ENCODE results near the gene OPN4.

OPN4 gene

GRCh38 chr10:86663576-86664339, 9.4 kb downstream of the OPN4 start:
- no peak for DNase-seq

GRCh38 chr10:86664341-86665217, 10.2 kb downstream of the OPN4 start:
- no peak for DNase-seq

- no peak for DNase-seq
These were observed 10.9 kb downstream of the OPN4 start for GRCh38 chr10:86665218-86665607.

- no peak for DNase-seq
These were observed 11.5 kb downstream of the OPN4 start for GRCh38 chr10:86665868-86666267.

DNA sequence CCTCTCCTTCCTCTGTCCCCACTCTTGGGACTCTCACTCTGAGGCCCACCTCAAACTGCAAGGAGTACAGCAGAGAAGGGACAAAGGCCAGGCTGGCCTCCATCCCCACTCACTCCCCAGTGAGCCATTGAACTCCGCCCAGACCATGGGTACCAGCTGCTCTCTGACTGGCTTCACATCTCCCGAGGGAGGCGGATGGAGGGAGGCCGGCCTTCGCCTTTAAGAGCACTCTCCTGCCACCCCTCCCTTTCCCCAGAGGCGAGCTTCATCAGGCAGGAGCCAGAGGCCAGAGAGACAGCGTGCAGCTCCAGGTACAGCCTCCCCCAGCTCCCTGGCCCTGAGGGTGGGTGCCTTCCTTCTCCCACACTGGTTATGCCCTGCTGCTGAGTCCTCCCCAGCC, 12.2 kb downstream of the OPN4 start:
- peak in 1 of 2 experiments; percentile 49 for DNase-seq

DNA sequence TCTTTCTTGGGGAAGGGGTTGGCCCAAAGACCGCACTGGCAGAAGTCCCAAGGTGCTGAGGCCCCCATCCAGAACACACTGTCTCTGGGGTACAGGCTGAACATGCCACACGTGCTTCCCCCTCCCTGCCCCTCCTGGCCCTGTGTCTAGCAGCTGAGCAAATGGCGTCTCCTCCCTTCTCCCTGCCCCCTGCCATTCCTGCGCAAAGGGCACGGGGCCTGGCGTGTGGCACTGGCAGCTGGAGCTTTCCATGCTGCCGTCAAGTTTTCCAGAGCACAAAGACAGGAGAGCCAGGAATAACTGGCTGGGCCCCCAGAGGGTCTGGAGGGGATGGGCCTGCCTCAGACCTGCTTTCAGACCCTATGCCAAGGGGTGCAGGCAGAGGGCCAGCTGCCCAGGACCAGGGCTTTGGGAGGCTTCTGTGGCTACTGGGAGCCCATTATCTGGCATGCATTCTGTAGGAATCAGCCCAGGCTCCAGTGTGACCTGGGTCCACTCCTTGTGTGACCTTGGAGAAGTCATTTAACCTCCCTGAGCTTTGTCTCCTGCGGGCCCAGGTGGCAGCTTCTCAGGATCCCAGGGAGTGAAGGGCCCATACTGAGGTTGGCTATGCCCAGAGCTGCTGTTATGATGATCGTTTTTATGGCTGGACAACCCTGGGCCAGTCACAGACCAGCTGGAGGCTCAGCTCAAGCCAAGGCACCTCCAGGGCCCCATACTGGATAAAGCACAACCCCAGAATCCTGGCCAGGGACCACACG, 13.3 kb downstream of the OPN4 start:
- peak in 1 of 2 experiments; percentile 19 for DNase-seq

GRCh38 chr10:86668297-86669165, 14.2 kb downstream of the OPN4 start, which contains the start of gene LDB3:
Gene LDB3 (plus strand): TSS chr10:86668511. CDS start chr10:86668692, 181 bp downstream.
- peak; percentile 44 to 70 for DNase-seq

GRCh38 chr10:86670290-86670811, 16.0 kb downstream of the OPN4 start:
- no peak for DNase-seq

DNA sequence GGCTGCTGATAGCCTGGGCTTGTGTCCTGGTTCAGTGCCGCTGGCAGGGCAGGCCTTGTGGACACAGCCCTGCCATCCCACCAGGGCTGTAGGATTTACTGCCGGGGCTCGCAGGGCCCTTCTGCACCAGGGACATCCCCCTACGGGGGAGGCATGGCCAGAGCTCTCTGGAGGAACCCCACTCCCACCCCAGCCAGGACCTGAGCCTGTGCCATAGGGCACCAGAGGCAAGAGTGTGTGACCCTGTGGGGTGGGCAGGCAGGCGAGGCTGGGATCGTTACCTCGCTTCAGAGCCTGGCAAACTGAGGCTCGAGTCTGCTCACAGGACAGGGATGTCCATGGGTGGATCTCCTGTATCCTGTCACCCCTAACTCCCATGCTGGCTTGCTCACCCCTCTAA, 16.5 kb downstream of the OPN4 start:
- DNase-seq = no peak

DNA sequence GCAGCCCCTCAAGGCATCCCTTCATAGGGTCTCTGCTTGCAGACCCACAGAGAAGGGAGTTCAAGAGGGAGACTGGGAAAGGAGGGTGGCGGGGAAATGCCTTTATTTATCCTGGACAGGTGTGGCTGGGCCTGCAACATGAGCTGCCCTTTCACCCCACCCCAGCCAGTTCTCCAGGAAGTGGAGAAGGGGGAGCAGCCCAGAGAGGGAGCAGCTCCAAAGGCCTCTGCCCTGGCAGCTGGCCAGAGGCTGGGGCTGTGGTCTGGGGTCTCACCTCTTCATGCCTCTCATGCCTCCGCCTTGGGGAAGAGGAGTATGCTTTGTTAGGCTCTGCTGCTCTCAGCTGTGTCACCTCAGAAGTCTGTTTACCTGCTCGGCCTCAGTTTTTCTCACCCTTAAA, 17.1 kb downstream of the OPN4 start:
- no peak for DNase-seq

DNA sequence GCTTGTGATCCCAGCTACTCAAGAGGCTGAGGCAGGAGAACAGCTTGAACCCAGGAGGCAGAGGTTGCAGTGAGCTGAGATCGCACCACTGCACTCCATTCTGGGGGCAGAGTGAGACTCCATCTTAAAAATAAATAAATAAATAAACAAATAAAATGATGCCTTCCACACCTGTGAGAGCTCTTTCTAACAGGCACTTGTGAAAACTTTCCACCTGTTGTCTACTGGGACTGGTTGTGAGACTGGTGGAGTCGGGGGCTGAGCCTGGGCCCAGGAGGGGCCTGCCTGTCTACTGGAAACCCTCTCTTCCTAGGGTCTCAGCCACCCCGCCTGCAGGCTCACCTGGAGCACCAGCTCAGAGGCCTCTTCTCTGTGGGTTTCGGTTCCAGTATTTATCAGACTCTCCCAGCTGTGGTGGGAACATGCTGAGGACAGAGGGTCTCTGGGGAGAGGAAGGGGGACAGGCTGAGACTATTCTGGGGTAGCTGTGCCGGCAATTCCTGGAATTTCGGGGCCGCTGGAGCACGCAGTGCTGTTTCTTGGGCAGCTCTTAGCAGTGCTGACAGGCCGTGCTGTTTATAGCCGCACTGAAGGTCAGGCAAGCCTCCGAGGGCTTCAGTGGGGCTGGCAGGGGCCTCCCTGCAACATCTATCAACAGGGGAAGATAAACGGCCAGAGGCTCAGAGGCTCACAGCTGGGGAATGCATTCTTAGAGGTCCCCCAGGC, 17.8 kb downstream of the OPN4 start:
- DNase-seq = no peak

DNA sequence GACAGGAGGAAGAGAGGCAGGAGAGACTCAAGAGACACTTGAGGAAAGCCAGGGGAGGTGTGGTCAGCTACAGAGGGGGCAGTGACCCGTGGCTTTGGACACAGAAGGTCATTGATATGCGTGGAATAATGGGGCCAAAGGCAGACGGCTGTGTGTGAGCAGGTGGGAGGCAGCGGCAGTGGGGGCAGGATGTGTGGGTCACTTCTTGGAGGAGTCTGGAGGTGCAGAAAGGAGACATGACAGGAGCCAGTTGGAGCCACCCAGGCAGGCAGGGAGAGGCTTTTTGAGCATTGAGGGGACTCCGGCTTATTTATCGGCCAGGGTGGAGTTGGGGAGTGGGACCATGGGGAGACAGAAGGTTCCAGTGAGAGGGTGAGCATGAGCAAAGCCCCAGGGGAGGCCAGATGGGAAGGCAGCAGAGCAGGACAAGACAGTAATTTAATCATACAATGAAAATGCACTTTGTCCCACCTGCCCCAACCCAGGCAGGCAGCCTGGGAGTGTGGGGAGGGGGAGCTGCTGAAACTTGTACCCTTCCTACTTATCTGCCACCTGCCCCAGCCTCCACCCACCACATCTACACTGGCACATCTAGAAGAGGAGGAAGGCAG, 19.0 kb downstream of the OPN4 start:
- DNase-seq = no peak

GRCh38 chr10:86673827-86674581, 19.7 kb downstream of the OPN4 start:
- peak in 1 of 2 experiments; percentile 8 for DNase-seq

DNA sequence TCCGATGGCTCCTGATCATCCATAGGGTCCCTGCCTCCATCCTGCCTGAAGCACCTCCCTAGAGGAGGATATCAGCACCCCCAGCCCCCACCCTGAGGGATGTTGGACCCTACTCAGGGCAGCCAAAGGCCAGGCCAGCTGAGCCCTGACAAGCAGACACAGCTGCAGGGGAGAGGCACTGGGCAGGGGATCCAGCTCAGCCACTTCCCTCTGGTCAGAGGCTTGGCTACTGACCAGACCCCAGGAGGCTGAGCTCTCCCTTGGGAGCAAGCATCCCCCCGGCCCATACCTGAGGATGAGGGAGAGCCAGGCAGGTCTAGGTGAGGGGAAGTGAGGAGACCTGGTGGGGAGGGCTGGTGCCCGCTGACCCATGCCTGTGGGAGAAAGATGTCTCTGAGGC, 20.6 kb downstream of the OPN4 start:
- no peak for DNase-seq

GRCh38 chr10:86677374-86677773, 23.0 kb downstream of the OPN4 start:
- no peak for DNase-seq

- DNase-seq = no peak
These were observed 24.8 kb downstream of the OPN4 start for GRCh38 chr10:86678999-86679792.

DNA sequence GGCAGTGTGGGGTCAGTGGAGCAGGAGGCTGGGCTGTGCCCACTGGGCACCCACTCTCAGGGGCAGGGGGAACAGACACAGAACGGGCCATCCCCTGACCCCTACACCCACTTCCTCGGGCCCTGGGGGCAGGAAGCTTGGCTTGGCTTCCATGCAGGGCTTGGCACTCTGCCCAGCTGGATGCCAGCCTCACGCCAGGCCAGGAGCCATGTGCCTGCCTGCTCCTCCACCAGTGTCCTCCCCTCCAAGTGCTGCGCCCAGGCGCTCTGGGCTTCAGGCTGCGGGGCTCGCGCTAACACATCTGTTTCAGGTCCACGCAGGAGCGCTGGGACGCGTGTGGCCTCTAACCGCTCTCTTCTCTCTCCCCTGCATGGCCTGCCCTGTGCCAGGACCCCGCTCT, 26.7 kb downstream of the OPN4 start:
- DNase-seq = no peak

- DNase-seq = no peak
These were observed 27.5 kb downstream of the OPN4 start for GRCh38 chr10:86681722-86682386.

DNA sequence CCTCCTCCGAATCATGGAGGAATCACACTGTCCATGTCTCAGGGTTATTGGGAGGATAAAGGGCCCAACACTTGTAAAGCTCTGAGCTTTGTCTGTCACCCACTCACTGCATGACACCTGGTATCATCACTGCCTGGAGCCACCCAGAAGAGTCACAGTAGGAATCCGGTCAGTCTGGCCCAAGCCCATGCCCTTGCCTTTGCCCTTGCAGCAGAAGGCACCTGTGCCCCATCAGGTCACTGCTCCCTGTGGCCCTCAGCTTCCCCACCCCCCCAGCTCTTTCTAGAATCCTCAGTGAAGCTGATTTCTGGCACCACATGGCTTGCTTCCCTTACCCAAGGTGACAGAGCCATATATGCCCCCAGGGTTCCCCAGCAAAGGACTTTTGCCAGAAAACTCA, 28.3 kb downstream of the OPN4 start:
- no peak for DNase-seq

All from SHP77 (cell line).